GM12878 (cell line): Measurements from ENCODE around the gene PTPRH. TPM values are rescaled to one million over a fixed set of nuclear protein-coding genes. Genes with fewer than 3 reads are reported as not detected.
A peak's percentile ranks its signal among the peaks of the same experiment; 100 is the strongest.

ENCODE experiments used
- ATAC-seq: fragments of 200-7000 bp; cut with Tn5 transposase; 3 replicates; pipeline ENCODE4 v1.9.1; 2020; ENCODE audit warnings: mild to moderate bottlenecking, moderate library complexity
- BruUV-seq: library from RNA; stranded (reverse); fragments of 400-500 nt; replicated peaks from 2 replicates; lab custom pipeline; 2021; lab: Mats Ljungman, UMichigan
- CTCF ChIA-PET: fragments of 300-600 bp; sonication (Branson Sonifier 250); formaldehyde crosslinking; extraction: SDS; loops from one replicate; lab custom pipeline; 2021; ENCODE audit warnings: inconsistent platforms; lab: Yijun Ruan, JAX
- POLR2A ChIA-PET: fragments of 350-600 bp; formaldehyde crosslinking; extraction: SDS; loops from one replicate; lab custom pipeline; 2021; ENCODE audit warnings: inconsistent platforms; lab: Charles Lee
- RAD21 ChIA-PET: fragments of 300-600 bp; sonication (Branson Sonifier 250); formaldehyde crosslinking; loops from one replicate; lab custom pipeline; 2023; ENCODE audit warnings: antibody characterized with exemption; ENCODE audit not compliant: unreplicated experiment; lab: Charles Lee
- SMC1A ChIA-PET: fragments of 300-600 bp; sonication (Branson Sonifier 250); formaldehyde crosslinking; loops from one replicate; lab custom pipeline; 2023; ENCODE audit not compliant: unreplicated experiment, uncharacterized antibody; lab: Charles Lee
- DNase-seq: peaks from one replicate; pipeline ENCODE4 v3.0.0-alpha.2; 2011; ENCODE audit warnings: low read depth, low spot score
- FAIRE-seq: peaks from 3 replicates; lab custom pipeline; 2011; peaks lifted over from hg19 to GRCh38; lab: Jason Lieb, UNC
- H2AFZ ChIP-seq: 2 replicates; pipeline ENCODE4 v1.6.0; 2011; ENCODE audit warnings: low read depth, low read length, control low read depth; ENCODE audit not compliant: control insufficient read depth
- H3K27ac ChIP-seq: 2 replicates; pipeline ENCODE4 v1.5.1; 2011; ENCODE audit warnings: control low read depth; ENCODE audit not compliant: control insufficient read depth, insufficient read depth
- H3K27me3 ChIP-seq, 2 experiments: replicated peaks in 1 of 2; 2 replicates each; pipeline versions ENCODE4 v1.6.0 to v1.6.1; 2011; ENCODE audit warnings: low read length in 1 of 2; ENCODE audit not compliant: control insufficient read depth in 2 of 2, insufficient read depth in 2 of 2
- H3K36me3 ChIP-seq, 2 experiments: 2 replicates each; pipeline ENCODE4 v1.5.1; 2011; ENCODE audit warnings: low read length in 1 of 2; ENCODE audit not compliant: control insufficient read depth in 2 of 2, insufficient read depth in 2 of 2
- H3K4me1 ChIP-seq: 2 replicates; pipeline ENCODE4 v1.6.1; 2011; ENCODE audit warnings: mild to moderate bottlenecking, low read length, moderate library complexity, mixed read lengths; ENCODE audit not compliant: control insufficient read depth, insufficient read depth
- H3K4me2 ChIP-seq: 2 replicates; pipeline ENCODE4 v1.6.0; 2011; ENCODE audit warnings: control low read depth; ENCODE audit not compliant: control insufficient read depth, insufficient read depth
- H3K4me3 ChIP-seq: fragments of 200-600 bp; sonication (generic); 2 replicates; pipeline ENCODE4 v1.5.1; 2016
- H3K79me2 ChIP-seq: 2 replicates; pipeline ENCODE4 v1.6.0; 2011; ENCODE audit warnings: low read length; ENCODE audit not compliant: control insufficient read depth, insufficient read depth
- H3K9ac ChIP-seq: 2 replicates; pipeline ENCODE4 v1.8.0; 2011; ENCODE audit warnings: low read length, control low read depth, mixed read lengths; ENCODE audit not compliant: control insufficient read depth, insufficient read depth
- H3K9me3 ChIP-seq: replicated peaks from 3 replicates; pipeline ENCODE4 v1.5.1; 2011; ENCODE audit warnings: mild to moderate bottlenecking, low read length; ENCODE audit not compliant: control insufficient read depth, insufficient read depth
- H4K20me1 ChIP-seq: 2 replicates; pipeline ENCODE4 v1.6.0; 2011; ENCODE audit not compliant: control insufficient read depth, insufficient read depth
- ATF2 ChIP-seq: IDR thresholded peaks from 2 replicates; pipeline ENCODE4 v1.6.1; 2012; ENCODE audit warnings: low read length, inconsistent platforms
- BHLHE40 ChIP-seq, 2 experiments: fragments of 450-650 bp in 1 of 2; IDR thresholded peaks; 2 replicates each; pipeline ENCODE4 v1.6.1; 2011 to 2017; ENCODE audit warnings: low read depth in 2 of 2, borderline replicate concordance in 1 of 2, improper control_type of control experiment in 1 of 2, low read length in 1 of 2, mild to moderate bottlenecking in 1 of 2
- CEBPB ChIP-seq, 2 experiments: fragments of 150-350 bp in 1 of 2; IDR thresholded peaks; 2 replicates each; pipeline ENCODE4 v1.6.1; 2012 to 2014; ENCODE audit warnings: low read depth in 2 of 2, low read length in 2 of 2, borderline replicate concordance in 1 of 2, inconsistent platforms in 1 of 2
- EGR1 ChIP-seq, 2 experiments: IDR thresholded peaks; 1 replicate in 1 of 2; 2 replicates in 1 of 2; pipeline ENCODE4 v1.6.1; 2011 to 2012; ENCODE audit warnings: low read depth in 2 of 2, low read length in 2 of 2, borderline replicate concordance in 1 of 2, mild to moderate bottlenecking in 1 of 2, moderate library complexity in 1 of 2
- GABPA ChIP-seq: IDR thresholded peaks from 2 replicates; pipeline ENCODE4 v1.6.1; 2014; ENCODE audit warnings: antibody characterized with exemption, low read depth, mild to moderate bottlenecking, inconsistent platforms
- GATAD2B ChIP-seq: fragments of 450-650 bp; conservative IDR thresholded peaks from 2 replicates; pipeline ENCODE4 v1.6.1; 2017; ENCODE audit warnings: low read depth, mild to moderate bottlenecking, moderate library complexity
- KLF5 ChIP-seq: fragments of 450-650 bp; IDR thresholded peaks from 2 replicates; pipeline ENCODE4 v1.6.1; 2014; ENCODE audit warnings: mild to moderate bottlenecking; ENCODE audit not compliant: partially characterized antibody
- NBN ChIP-seq: fragments of 450-650 bp; IDR thresholded peaks from 2 replicates; pipeline ENCODE4 v1.6.1; 2016
- PKNOX1 ChIP-seq: fragments of 450-650 bp; IDR thresholded peaks from 2 replicates; pipeline ENCODE4 v1.6.1; 2016; ENCODE audit warnings: mild to moderate bottlenecking
- SIN3A ChIP-seq: IDR thresholded peaks from 2 replicates; pipeline ENCODE4 v1.6.1; 2012; ENCODE audit warnings: low read depth, low read length, improper control_type of control experiment
- STAT1 ChIP-seq: fragments of 450-650 bp; conservative IDR thresholded peaks from 2 replicates; pipeline ENCODE4 v1.6.1; 2014; ENCODE audit warnings: antibody characterized with exemption, mild to moderate bottlenecking
- TBL1XR1 ChIP-seq: IDR thresholded peaks from 2 replicates; pipeline ENCODE4 v1.6.1; 2012; ENCODE audit warnings: low read depth, low read length, improper control_type of control experiment
- TCF12 ChIP-seq: IDR thresholded peaks from 2 replicates; pipeline ENCODE4 v1.6.1; 2011; ENCODE audit warnings: low read depth, mild to moderate bottlenecking, low read length
- WRNIP1 ChIP-seq: IDR thresholded peaks from 2 replicates; pipeline ENCODE4 v1.6.1; 2011; ENCODE audit warnings: low read depth, low read length, improper control_type of control experiment, borderline replicate concordance
- ZNF207 ChIP-seq: fragments of 450-650 bp; IDR thresholded peaks from 2 replicates; pipeline ENCODE4 v1.6.1; 2014; ENCODE audit warnings: antibody characterized with exemption, mild to moderate bottlenecking, borderline replicate concordance
- ZNF592 ChIP-seq: fragments of 450-650 bp; IDR thresholded peaks from 2 replicates; pipeline ENCODE4 v1.6.1; 2017; ENCODE audit warnings: mild to moderate bottlenecking, moderate library complexity
- WGBS: methylation state at CpG from one replicate; pipeline ENCODE4 v1.1.6; 2016; ENCODE audit warnings: low lambda C conversion rate; ENCODE audit not compliant: insufficient replicate concordance, insufficient coverage; ENCODE audit errors: missing lambda C conversion rate; 5-methylcytosine and 5-hydroxymethylcytosine counted together
- in situ Hi-C: fragments of 300-500 bp; cut with MboI; formaldehyde crosslinking; loops from 9 replicates; pipeline ENCODE4 v1.14.3; 2018; ENCODE audit warnings: mixed read lengths
- intact Hi-C: fragments of 100-400 bp; cut with micrococcal nuclease; formaldehyde crosslinking; loops from one replicate; pipeline ENCODE4 v1.14.2; 2022; ENCODE audit not compliant: unreplicated experiment
- polyA plus RNA-seq, 11 experiments: library from polyadenylated mRNA; depleted of rRNA in 4 of 11; unstranded in 6 of 11; stranded (reverse) in 5 of 11; fragments of >200 nt; fragmentation: Nextera tagmentation in 4 of 11; fragmentation: Illumina TruSeq in 1 of 11; extraction: Ambion mirVana in 4 of 11; extraction: Trizol in 1 of 11; gene quantifications; 1 replicate in 1 of 11; 2 replicates in 10 of 11; pipeline versions ENCODE4 v1.2.1 to v1.2.3, GENCODE V29; 2011 to 2016; ENCODE audit warnings: inconsistent platforms in 2 of 11, missing spikeins in 2 of 11, low read depth in 1 of 11
- total RNA-seq, 4 experiments: library from RNA; depleted of rRNA in 3 of 4; stranded (reverse); fragments of >200 nt in 3 of 4; fragmentation: Illumina TruSeq in 1 of 4; extraction: Trizol in 1 of 4; gene quantifications; 2 replicates each; pipeline versions ENCODE4 v1.2.1 to v1.2.3, GENCODE V29; 2013 to 2021

Gene PTPRH
- total and polyA plus RNA-seq, 10 of the 15 experiments (the other 5 are each of a cell fraction or from before 2014, with no cell fraction given) = 0.08 TPM; not detected in 9

GRCh38 chr19:55178781-55179599 lies 30.3 kb downstream of the PTPRH start:
- ChIA-PET RAD21 (no interaction called here), SMC1A (interaction anchor here (1.3 kb wide), 1 partner anchor 76 kb away, joined by 3 read pairs; no protein-coding TSS in a partner anchor), POLR2A (interaction anchor here (0.7 kb wide), 1 partner anchor 501 kb away, joined by 3 read pairs; no protein-coding TSS in a partner anchor), CTCF (interaction anchor here (2.0 kb wide), 1 partner anchor 160 kb away, joined by 4 read pairs; the partner anchor contains the start of gene KMT5C)
- peak overlapping the region; percentile 35; the same call in 1 of the 2 replicates for H3K4me3 ChIP-seq
- peaks cover 1% of the 10 kb centered on the region; the same call in 1 of the 3 replicates for H3K9me3 ChIP-seq
- DNase-seq = peak; percentile 40
- H3K27me3 ChIP-seq = no peaks in the 10 kb centered on the region; a peak in 2 of 4 replicates
- H3K36me3 ChIP-seq = no peaks in the 10 kb centered on the region
- peak overlapping the region; percentile 61 for H2AFZ ChIP-seq
- ATAC-seq = peak; percentile 93
- no TSS peak for BruUV-seq
- peaks cover 12% of the 10 kb centered on the region for H3K4me1 ChIP-seq
- H3K79me2 ChIP-seq = no peaks in the 10 kb centered on the region
- peak overlapping the region; percentile 77 for H3K4me2 ChIP-seq
- in situ Hi-C loops = no loop called here
- FAIRE-seq = peak; percentile 90
- intact Hi-C loops = no loop called here
- no peak overlapping the region for H3K9ac ChIP-seq
- H3K27ac ChIP-seq = no peak overlapping the region
- 9% methylated on average over 53 of the region's 61 CpGs for WGBS
- no peaks in the 10 kb centered on the region for H4K20me1 ChIP-seq
- TF ChIP-seq ZNF592 (no peak), ZNF207 (0 out of 2 replicates have a peak, but pooled peaks have one; percentile 19), KLF5 (peak; percentile 76), GABPA (peak; percentile 50; the same call in 1 of the 2 replicates), PKNOX1 (0 out of 2 replicates have a peak, but pooled peaks have one; percentile 17), BHLHE40 (IDR thresholded peaks at IDR 0.05; ENCODE audit: borderline replicate concordance in 1 of 2, low read depth in 2 of 2, low read length in 1 of 2) (peak in 1 of 2 experiments; percentile 27; a peak in 1 of 4 replicates), ATF2 (no peak), GATAD2B (peak; percentile 96), EGR1 (IDR thresholded peaks at IDR 0.05; ENCODE audit: borderline replicate concordance in 1 of 2, low read depth in 2 of 2, low read length in 2 of 2) (peak in 1 of 2 experiments; percentile 67; a peak in 1 of 3 replicates), NBN (peak; percentile 25; the same call in 1 of the 2 replicates), WRNIP1 (no peak), TBL1XR1 (0 out of 2 replicates have a peak, but pooled peaks have one; percentile 11), CEBPB (IDR thresholded peaks at IDR 0.05; ENCODE audit: borderline replicate concordance in 1 of 2, low read depth in 2 of 2, low read length in 2 of 2) (no peak), TCF12 (no peak), SIN3A (peak; percentile 51; the same call in 1 of the 2 replicates), STAT1 (no peak)
